PFSK-1 (cell line): Measurements from ENCODE around the gene PCDHA9. TPM values are rescaled to one million over a fixed set of nuclear protein-coding genes. Genes with fewer than 3 reads are reported as not detected.
"Not testable (repeated sequence)": the region's sequence is repeated elsewhere in the genome, so short reads cannot be mapped to it uniquely, and the experiment has no call there.

ENCODE experiments used
- FOXP2 ChIP-seq: optimal IDR thresholded peaks from 2 replicates; pipeline ENCODE3; 2011; ENCODE audit warnings: borderline replicate concordance, control low read depth, inconsistent platforms; ENCODE audit not compliant: insufficient read depth; ENCODE audit errors: extremely low read length, extremely low read depth
- POLR2AphosphoS5 ChIP-seq: IDR thresholded peaks from 2 replicates; pipeline ENCODE4 v1.6.1; 2012; ENCODE audit warnings: low read depth, mild to moderate bottlenecking, control low read depth, low read length, moderate library complexity
- REST ChIP-seq, 2 experiments: IDR thresholded peaks; 2 replicates each; pipeline versions ENCODE4 v1.6.1 to v1.8.0; 2011 to 2012; ENCODE audit warnings: low read depth in 2 of 2, low read length in 2 of 2, control low read depth in 1 of 2, inconsistent platforms in 1 of 2, mild to moderate bottlenecking in 1 of 2, moderate library complexity in 1 of 2; ENCODE audit not compliant: insufficient read depth in 1 of 2
- SIN3A ChIP-seq: IDR thresholded peaks from 2 replicates; pipeline ENCODE4 v1.6.1; 2012; ENCODE audit warnings: mild to moderate bottlenecking, low read length, moderate library complexity, borderline replicate concordance; ENCODE audit not compliant: insufficient read depth
- TAF1 ChIP-seq: IDR thresholded peaks from 2 replicates; pipeline ENCODE4 v1.6.1; 2012; ENCODE audit warnings: low read length, control low read depth, borderline replicate concordance; ENCODE audit not compliant: insufficient read depth
- polyA plus RNA-seq: library from polyadenylated mRNA; unstranded; fragments of >200 nt; gene quantifications from one replicate; pipeline ENCODE4 v1.2.1, GENCODE V29; 2012; ENCODE audit warnings: low read depth, missing spikeins; ENCODE audit not compliant: insufficient read length

Gene PCDHA9
- not detected for polyA plus RNA-seq

- not testable (repeated sequence) for TF ChIP-seq SIN3A, TAF1, FOXP2
Observed at GRCh38 chr5:140848139-140849102, at the start of gene PCDHA9. Gene PCDHA9, plus strand, starts transcription at chr5:140848382. Its CDS starts 114 bp downstream, at chr5:140848496.

- TF ChIP-seq REST (IDR thresholded peaks at IDR 0.05; ENCODE audit: insufficient read depth in 1 of 2, low read depth in 2 of 2, low read length in 2 of 2) (no peak), FOXP2 (no peak), POLR2AphosphoS5 (no peak), SIN3A (no peak), TAF1 (no peak)
Observed at GRCh38 chr5:140800816-140801493, 47.2 kb upstream of the PCDHA9 start, which contains the start of gene PCDHA3. Gene PCDHA3, plus strand, starts transcription at chr5:140801057.

- TF ChIP-seq POLR2AphosphoS5 (no peak), REST (IDR thresholded peaks at IDR 0.05; ENCODE audit: insufficient read depth in 1 of 2, low read depth in 2 of 2, low read length in 2 of 2) (no peak), SIN3A (no peak), TAF1 (no peak), FOXP2 (no peak)
Observed at GRCh38 chr5:140801494-140801841, 46.7 kb upstream of the PCDHA9 start.

- TF ChIP-seq TAF1: no peak
- no peak for TF ChIP-seq REST (IDR thresholded peaks at IDR 0.05; ENCODE audit: insufficient read depth in 1 of 2, low read depth in 2 of 2, low read length in 2 of 2)
- no peak for TF ChIP-seq FOXP2
- TF ChIP-seq POLR2AphosphoS5: no peak
- TF ChIP-seq SIN3A: no peak
Observed at GRCh38 chr5:140802781-140803271, 45.4 kb upstream of the PCDHA9 start.
